ENCODE measurements around the gene TMEM220.

TMEM220 gene

DNA sequence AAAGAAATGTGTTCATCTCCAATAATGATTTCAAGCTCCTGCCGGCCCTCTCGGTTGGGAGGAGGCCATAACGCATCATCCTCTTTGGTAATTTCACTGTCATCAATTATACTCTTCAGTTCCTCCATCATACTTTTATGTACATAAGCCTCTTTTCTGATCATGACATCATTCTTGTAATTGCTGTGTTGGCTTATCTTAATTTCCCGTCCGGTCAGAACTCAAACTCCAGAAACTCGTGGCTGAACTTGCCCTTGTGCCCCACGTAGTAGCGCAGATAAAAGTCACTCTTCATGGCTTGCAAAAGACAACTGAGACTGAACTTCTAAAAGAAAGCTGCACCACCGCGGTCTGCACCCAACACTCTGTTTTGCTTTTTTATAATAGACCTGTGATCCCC is 13.6 kb downstream of the TMEM220 start:
- no peak overlapping the region for H3K27ac ChIP-seq
- TF ChIP-seq, protein P1, sequence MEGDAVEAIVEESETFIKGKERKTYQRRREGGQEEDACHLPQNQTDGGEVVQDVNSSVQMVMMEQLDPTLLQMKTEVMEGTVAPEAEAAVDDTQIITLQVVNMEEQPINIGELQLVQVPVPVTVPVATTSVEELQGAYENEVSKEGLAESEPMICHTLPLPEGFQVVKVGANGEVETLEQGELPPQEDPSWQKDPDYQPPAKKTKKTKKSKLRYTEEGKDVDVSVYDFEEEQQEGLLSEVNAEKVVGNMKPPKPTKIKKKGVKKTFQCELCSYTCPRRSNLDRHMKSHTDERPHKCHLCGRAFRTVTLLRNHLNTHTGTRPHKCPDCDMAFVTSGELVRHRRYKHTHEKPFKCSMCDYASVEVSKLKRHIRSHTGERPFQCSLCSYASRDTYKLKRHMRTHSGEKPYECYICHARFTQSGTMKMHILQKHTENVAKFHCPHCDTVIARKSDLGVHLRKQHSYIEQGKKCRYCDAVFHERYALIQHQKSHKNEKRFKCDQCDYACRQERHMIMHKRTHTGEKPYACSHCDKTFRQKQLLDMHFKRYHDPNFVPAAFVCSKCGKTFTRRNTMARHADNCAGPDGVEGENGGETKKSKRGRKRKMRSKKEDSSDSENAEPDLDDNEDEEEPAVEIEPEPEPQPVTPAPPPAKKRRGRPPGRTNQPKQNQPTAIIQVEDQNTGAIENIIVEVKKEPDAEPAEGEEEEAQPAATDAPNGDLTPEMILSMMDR (conservative IDR thresholded peaks at IDR 0.05; ENCODE audit: low read depth): no peak
- POLR2A ChIA-PET (ENCODE audit: low non-redundant PET): interaction anchor here (0.5 kb wide), 1 partner anchor 83 kb away, joined by 5 read pairs; no protein-coding TSS in a partner anchor
- CTCF ChIA-PET: interaction anchor here (1.2 kb wide), 1 partner anchor 85 kb away, joined by 3 read pairs; no protein-coding TSS in a partner anchor
- DNase-seq (ENCODE audit: low spot score): no peak

DNA sequence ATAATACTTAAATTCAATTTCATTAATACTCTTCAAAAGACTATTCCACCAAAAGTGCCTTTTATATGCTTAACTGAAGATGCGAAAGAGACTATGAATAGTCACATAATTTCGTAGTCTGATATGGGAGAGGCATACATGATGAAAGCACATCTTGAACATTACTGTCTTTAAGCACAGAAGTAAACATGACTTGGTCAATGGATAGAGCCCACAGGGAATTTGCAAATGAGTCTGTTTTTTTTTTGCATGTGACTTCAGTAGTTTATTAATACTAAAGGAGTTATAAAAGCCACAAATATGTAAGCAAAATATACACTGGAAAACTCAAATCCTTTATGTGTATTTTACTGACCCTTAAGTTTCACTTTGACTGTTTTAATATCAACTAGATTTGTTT is 16.5 kb downstream of the TMEM220 start:
- DNase-seq (ENCODE audit: low spot score): no peak
- CTCF ChIA-PET: no interaction called here

DNA sequence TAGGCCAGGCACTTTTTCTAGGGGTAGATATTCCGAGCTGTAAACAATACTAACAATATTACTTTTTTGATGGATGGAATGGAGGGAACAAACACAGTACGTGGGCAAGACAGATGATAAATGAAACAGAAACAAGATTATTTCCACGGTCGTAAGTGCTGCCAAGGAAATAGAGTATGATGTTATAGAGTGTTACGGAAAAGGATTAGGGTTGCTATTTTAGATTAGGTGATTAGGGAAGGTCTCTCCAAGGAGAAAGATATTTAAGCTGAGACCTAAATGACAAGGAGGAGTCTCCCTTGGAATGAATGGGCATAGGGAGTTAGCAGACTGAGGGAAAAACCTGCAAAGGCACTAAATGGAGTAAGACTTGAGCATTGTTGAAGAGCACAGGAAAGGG is 24.1 kb downstream of the TMEM220 start:
- DNase-seq (ENCODE audit: low spot score): no peak
- ChIA-PET CTCF (interaction anchor here (0.7 kb wide), 1 partner anchor 91 kb away, joined by 3 read pairs; no protein-coding TSS in a partner anchor), POLR2A (ENCODE audit: low non-redundant PET) (no interaction called here)

More for the DNA sequence above, 16.5 kb downstream of the TMEM220 start:
- no peak overlapping the region for H3K27ac ChIP-seq
- POLR2A ChIA-PET (ENCODE audit: low non-redundant PET): no interaction called here
- TF ChIP-seq, protein P1 (conservative IDR thresholded peaks at IDR 0.05; ENCODE audit: low read depth): no peak

DNA sequence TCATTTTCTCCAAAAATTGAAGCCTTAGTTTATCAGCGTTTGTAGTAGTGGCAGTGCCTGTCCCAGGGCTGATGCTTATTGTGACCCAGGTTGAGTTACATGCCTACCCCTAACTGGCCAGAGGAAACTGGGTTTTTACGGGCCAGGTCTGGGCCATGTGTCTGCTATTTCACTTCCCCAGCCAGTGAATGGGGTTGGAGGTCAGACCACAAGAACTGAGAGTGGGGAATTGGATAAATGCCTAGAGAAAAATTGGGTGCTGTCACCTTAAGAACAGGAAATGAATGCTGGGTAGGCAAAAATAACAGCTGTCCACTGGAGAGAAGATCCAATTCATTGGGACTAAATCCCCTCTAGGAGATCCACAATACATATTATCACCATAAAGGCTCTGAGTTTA is 27.2 kb downstream of the TMEM220 start:
- TF ChIP-seq, protein P1 (conservative IDR thresholded peaks at IDR 0.05; ENCODE audit: low read depth): no peak
- DNase-seq (ENCODE audit: low spot score): no peak

More for the DNA sequence above, 24.1 kb downstream of the TMEM220 start:
- H3K27ac ChIP-seq: no peak overlapping the region
- TF ChIP-seq, protein P1 (conservative IDR thresholded peaks at IDR 0.05; ENCODE audit: low read depth): no peak

DNA sequence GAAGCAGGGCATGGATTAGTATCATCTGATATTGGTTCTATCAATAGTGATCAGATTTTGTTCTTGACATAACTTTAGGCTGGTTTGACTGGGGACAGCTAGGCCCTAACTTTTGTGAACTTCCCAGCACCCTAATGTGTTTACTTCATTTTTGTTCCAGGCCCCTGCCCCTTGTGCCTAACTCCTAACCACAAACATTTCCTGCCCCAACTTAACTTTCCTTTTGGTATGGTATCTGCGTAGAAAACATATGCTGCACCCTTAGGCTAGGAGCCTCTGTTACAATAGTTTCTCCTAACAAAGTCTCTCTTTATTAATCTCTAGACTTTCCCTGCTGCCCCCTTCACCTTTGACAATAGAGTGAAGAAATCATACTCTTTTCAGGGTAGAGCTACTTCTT is 30.0 kb downstream of the TMEM220 start:
- H3K27ac ChIP-seq: no peak overlapping the region
- DNase-seq (ENCODE audit: low spot score): no peak
- POLR2A ChIA-PET (ENCODE audit: low non-redundant PET): no interaction called here
- TF ChIP-seq, protein P1 (conservative IDR thresholded peaks at IDR 0.05; ENCODE audit: low read depth): no peak
- CTCF ChIA-PET: no interaction called here

More for the DNA sequence above, 27.2 kb downstream of the TMEM220 start:
- CTCF ChIA-PET: no interaction called here
- H3K27ac ChIP-seq: no peak overlapping the region
- POLR2A ChIA-PET (ENCODE audit: low non-redundant PET): no interaction called here

DNA sequence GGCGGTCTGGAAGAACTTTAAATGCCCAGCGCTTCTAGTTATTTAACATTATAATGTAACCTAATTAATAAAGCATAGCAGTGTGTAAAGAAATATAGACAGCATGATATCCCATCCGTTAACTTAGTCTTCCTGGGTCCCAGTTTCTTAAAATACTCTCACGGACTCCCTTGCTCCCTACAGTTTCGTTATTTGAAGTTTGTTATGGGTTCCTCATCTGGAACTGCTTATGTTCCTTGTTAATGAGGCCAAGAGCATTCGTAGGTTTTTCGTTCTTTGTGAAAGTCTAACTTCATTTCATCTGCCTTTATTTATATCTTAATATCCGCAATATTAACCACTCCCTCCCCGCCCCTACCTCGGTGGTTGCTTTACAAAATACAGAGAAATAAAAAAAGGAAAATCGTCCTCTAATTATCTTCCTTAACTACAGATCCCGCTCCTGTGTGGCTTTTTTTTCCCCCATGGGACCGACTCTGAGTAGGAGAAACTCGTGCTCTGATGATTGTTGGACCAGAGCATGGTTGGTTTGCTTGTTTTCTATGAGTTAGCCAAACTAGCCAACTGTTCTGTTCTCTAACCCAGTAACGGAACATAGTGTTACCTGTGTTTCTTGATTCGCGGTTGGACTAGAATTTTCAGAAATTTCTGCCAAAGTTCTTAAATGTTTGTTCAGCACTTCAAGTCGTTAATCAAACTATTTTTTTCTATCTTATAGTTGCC is 31.6 kb downstream of the TMEM220 start:
- H3K27ac ChIP-seq: peak overlapping the region; percentile 93
- ChIA-PET POLR2A (ENCODE audit: low non-redundant PET) (no interaction called here), CTCF (no interaction called here)
- TF ChIP-seq, protein P1 (conservative IDR thresholded peaks at IDR 0.05; ENCODE audit: low read depth): no peak
- DNase-seq (ENCODE audit: low spot score): peak; percentile 11
